ENCODE measurements around the gene TMC6.

DNA sequence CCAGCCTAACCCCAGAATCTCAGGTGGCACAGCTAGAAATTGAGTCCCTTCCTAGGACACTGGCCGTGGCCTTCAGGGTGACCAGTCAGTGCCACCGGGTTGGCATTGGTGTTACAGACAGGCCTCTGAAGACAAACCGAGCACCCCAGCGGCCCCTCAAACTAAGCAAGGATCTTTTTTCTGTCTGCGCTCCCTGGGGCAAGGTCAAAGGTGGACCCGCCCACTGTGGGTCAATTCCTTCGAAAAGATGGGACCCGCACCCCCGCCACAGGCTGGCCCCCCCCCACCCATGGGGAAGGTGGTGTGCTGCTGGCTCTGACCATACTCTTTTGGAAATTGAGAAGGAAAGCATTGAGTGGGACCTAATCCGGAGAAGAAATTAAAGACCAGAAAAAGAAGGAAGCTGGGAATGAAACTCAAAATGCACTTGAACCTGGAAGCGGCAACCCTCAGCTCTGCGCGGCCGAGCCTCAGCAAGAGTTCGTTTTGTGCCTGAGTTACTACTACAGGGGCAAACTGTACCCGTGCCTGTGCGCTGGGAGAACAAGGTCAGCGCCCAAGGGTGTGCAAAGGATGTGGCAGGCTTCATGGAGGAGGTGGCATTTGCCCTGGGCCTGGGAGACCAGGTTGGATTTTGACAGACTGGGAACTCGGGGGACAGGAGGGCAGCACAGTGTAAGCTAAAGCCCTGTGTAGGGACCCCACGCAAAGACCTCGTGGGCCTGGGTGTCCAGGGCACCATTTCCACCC is 20.4 kb downstream of the TMC6 start:
- TF ChIP-seq, protein P1, sequence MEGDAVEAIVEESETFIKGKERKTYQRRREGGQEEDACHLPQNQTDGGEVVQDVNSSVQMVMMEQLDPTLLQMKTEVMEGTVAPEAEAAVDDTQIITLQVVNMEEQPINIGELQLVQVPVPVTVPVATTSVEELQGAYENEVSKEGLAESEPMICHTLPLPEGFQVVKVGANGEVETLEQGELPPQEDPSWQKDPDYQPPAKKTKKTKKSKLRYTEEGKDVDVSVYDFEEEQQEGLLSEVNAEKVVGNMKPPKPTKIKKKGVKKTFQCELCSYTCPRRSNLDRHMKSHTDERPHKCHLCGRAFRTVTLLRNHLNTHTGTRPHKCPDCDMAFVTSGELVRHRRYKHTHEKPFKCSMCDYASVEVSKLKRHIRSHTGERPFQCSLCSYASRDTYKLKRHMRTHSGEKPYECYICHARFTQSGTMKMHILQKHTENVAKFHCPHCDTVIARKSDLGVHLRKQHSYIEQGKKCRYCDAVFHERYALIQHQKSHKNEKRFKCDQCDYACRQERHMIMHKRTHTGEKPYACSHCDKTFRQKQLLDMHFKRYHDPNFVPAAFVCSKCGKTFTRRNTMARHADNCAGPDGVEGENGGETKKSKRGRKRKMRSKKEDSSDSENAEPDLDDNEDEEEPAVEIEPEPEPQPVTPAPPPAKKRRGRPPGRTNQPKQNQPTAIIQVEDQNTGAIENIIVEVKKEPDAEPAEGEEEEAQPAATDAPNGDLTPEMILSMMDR (conservative IDR thresholded peaks at IDR 0.05; ENCODE audit: low read length): no peak
- no peak for TF ChIP-seq EZH2phosphoT487 (IDR thresholded peaks at IDR 0.05; ENCODE audit: borderline replicate concordance, low read depth, low read length)

All from OCI-LY7 (cell line).